Renal cortex interstitium (tissue), 15 donors: Measurements from ENCODE around the gene POMP. TPM values are rescaled to one million over a fixed set of nuclear protein-coding genes. Genes with fewer than 3 reads are reported as not detected.

Experiments
- DNase-seq, 11 donors: peaks; one replicate each; pipeline ENCODE4 v3.0.0-alpha.2; 2013; ENCODE audit warnings: low read depth in 9 of 11, low spot score in 4 of 11; ENCODE audit errors: extremely low read depth in 1 of 11
- long read RNA-seq, 16 experiments: transcript quantifications; one replicate each; lab custom pipeline, GENCODE V29; 2026
- polyA plus RNA-seq, 3 donors: library from polyadenylated mRNA; unstranded; fragments of 120-200 nt; gene quantifications; one replicate each; pipeline ENCODE4 v1.2.1, GENCODE V29; 2013; ENCODE audit not compliant: insufficient read length in 3 of 3

The POMP gene
- 100 to 1,000 TPM in 1 of 3 donors, 10 to 100 TPM in 2; 76.1 to 111 (median 91.2) TPM for polyA plus RNA-seq
- long read RNA-seq, donor 1, transcript POMP-201 (6 exons, 1,330 nt) = major isoform, 87 of 104 reads
- long read RNA-seq, donor 1, partial matches to known transcripts = 17 of 104 reads
- long read RNA-seq, donor 1, other reads (novel, unspliced or antisense) = 0 of 104 reads
- long read RNA-seq, donor 2, transcript POMP-201 (6 exons, 1,330 nt) = major isoform, 100 of 130 reads
- long read RNA-seq, donor 2, partial matches to known transcripts = 25 of 130 reads
- long read RNA-seq, donor 2, other reads (novel, unspliced or antisense) = 5 of 130 reads
- long read RNA-seq, donor 3, transcript POMP-201 (6 exons, 1,330 nt) = major isoform, 175 of 197 reads
- long read RNA-seq, donor 3, partial matches to known transcripts = 22 of 197 reads
- long read RNA-seq, donor 3, other reads (novel, unspliced or antisense) = 0 of 197 reads
- long read RNA-seq, donor 4, transcript POMP-201 (6 exons, 1,330 nt) = major isoform, 113 of 125 reads
- long read RNA-seq, donor 4, partial matches to known transcripts = 12 of 125 reads
- long read RNA-seq, donor 4, other reads (novel, unspliced or antisense) = 0 of 125 reads
- long read RNA-seq, donor 5 = 0 reads
- long read RNA-seq, donor 6, transcript POMP-201 (6 exons, 1,330 nt) = major isoform, 109 of 127 reads
- long read RNA-seq, donor 6, partial matches to known transcripts = 18 of 127 reads
- long read RNA-seq, donor 6, other reads (novel, unspliced or antisense) = 0 of 127 reads
- long read RNA-seq, donor 7, transcript POMP-201 (6 exons, 1,330 nt) = major isoform, 181 of 224 reads
- long read RNA-seq, donor 7, partial matches to known transcripts = 35 of 224 reads
- long read RNA-seq, donor 7, other reads (novel, unspliced or antisense) = 7 of 224 reads
- long read RNA-seq, donor 8, transcript POMP-201 (6 exons, 1,330 nt) = major isoform, 250 of 335 reads
- long read RNA-seq, donor 8, partial matches to known transcripts = 74 of 335 reads
- long read RNA-seq, donor 8, other reads (novel, unspliced or antisense) = 11 of 335 reads
- long read RNA-seq, donor 9, transcript POMP-201 (6 exons, 1,330 nt) = major isoform, 119 of 149 reads
- long read RNA-seq, donor 9, partial matches to known transcripts = 30 of 149 reads
- long read RNA-seq, donor 9, other reads (novel, unspliced or antisense) = 0 of 149 reads
- long read RNA-seq, donor 10, transcript POMP-201 (6 exons, 1,330 nt) = major isoform, 143 of 177 reads
- long read RNA-seq, donor 10, partial matches to known transcripts = 29 of 177 reads
- long read RNA-seq, donor 10, other reads (novel, unspliced or antisense) = 5 of 177 reads
- long read RNA-seq, donor 11, transcript POMP-201 (6 exons, 1,330 nt) = major isoform, 98 of 113 reads
- long read RNA-seq, donor 11, partial matches to known transcripts = 15 of 113 reads
- long read RNA-seq, donor 11, other reads (novel, unspliced or antisense) = 0 of 113 reads
- long read RNA-seq, donor 12, transcript POMP-201 (6 exons, 1,330 nt) = major isoform, 56 of 66 reads
- long read RNA-seq, donor 12, partial matches to known transcripts = 10 of 66 reads
- long read RNA-seq, donor 12, other reads (novel, unspliced or antisense) = 0 of 66 reads
- long read RNA-seq, donor 13 = 0 reads
- long read RNA-seq, donor 14, transcript POMP-201 (6 exons, 1,330 nt) = major isoform, 125 of 144 reads
- long read RNA-seq, donor 14, partial matches to known transcripts = 19 of 144 reads
- long read RNA-seq, donor 14, other reads (novel, unspliced or antisense) = 0 of 144 reads
- long read RNA-seq, donor 15, transcript POMP-201 (6 exons, 1,330 nt) = major isoform, 47 of 55 reads
- long read RNA-seq, donor 15, partial matches to known transcripts = 8 of 55 reads
- long read RNA-seq, donor 15, other reads (novel, unspliced or antisense) = 0 of 55 reads
- long read RNA-seq, donor 16, transcript POMP-201 (6 exons, 1,330 nt) = major isoform, 269 of 320 reads
- long read RNA-seq, donor 16, partial matches to known transcripts = 46 of 320 reads
- long read RNA-seq, donor 16, other reads (novel, unspliced or antisense) = 5 of 320 reads

GRCh38 chr13:28658796-28659620 is at the start of gene POMP:
Gene POMP (plus strand): TSS chr13:28659130. CDS start chr13:28659185, 55 bp downstream.
- peak; percentile 76 to 90 (median 87) for DNase-seq

DNA sequence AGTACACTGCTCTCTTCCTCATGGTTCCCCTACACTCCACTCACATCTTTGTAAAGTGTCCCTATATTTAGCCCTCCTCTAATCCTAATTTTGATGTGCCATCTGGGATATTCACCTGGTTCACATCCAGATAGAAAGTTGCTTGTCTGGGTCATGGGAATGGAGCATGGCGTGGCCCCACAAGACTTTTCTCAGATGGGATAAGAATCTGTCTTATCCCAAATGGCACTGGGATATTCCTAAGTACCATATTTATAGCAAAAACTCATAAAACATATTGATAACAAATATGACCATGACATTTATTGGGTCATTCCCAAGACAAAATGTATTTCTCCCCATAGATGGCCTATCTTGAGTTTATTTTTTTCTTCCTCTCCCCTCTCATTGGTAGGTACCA is 49.5 kb upstream of the POMP start:
- DNase-seq = no peak

GRCh38 chr13:28609926-28610325 is 49.0 kb upstream of the POMP start:
- DNase-seq = no peak

DNA sequence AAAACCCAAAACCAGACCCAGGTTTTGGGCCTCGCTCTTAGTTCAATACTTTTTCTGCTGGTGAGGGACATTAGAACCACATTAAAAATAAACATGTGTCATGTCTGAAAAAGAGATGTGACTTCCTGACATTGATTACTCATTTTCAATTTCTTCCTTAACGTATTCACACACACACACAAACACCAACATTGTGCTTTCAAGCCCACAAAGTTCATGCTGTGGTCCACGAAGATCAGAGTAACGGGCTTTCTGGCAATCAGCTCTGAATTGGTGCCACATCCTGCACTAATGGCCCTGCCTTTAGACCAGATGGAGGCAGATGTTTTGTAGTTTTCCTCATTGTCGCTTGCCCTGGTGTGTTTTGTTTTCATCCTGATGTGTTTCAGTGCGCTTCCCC is 47.9 kb upstream of the POMP start:
- DNase-seq = no peak

GRCh38 chr13:28611654-28612131 is 47.2 kb upstream of the POMP start:
- no peak for DNase-seq

DNA sequence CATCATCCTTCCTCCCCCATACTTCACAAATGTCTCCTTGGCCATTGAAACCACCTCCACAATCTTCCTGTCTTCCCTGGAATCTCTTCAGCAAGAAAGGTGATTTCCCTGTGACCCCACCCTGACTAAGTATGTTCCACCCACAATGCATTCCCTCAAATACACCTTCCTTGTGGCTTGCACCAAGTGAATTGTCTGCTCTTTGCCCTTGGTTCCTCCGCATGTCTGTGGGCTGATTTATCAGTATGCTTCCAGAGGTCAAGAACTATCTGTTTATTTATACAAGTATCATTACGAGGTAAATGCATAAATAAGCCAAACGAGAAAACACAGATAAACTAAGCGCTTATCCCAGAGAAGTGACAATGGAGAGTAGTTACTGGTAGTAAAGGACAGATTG is 45.4 kb upstream of the POMP start:
- DNase-seq = no peak

DNA sequence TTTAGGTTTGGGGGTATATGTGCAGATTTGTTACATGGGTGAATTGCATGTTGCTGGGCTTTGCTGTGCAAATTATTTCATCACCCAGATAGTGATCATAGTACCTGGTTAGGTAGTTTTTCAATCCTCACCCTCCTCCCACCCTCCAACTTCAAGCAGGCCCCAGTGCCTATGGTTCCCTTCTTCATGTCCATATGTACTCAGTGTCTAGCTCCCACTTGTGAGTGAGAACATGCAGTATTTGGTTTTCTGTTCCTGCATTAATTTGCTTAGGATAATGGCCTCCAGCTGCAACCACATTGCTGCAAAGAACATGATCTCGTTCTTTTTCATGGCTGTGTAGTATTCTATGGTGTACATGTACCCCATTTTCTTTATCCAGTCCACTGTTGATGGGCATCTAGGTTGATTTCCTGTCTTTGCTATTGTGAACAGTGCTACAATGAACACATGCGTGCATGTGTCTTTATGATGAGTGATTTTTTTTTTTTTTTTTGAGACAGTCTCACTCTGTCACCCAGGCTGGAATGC is 42.9 kb upstream of the POMP start:
- no peak for DNase-seq

GRCh38 chr13:28618230-28618994 is 40.5 kb upstream of the POMP start:
- DNase-seq = no peak

DNA sequence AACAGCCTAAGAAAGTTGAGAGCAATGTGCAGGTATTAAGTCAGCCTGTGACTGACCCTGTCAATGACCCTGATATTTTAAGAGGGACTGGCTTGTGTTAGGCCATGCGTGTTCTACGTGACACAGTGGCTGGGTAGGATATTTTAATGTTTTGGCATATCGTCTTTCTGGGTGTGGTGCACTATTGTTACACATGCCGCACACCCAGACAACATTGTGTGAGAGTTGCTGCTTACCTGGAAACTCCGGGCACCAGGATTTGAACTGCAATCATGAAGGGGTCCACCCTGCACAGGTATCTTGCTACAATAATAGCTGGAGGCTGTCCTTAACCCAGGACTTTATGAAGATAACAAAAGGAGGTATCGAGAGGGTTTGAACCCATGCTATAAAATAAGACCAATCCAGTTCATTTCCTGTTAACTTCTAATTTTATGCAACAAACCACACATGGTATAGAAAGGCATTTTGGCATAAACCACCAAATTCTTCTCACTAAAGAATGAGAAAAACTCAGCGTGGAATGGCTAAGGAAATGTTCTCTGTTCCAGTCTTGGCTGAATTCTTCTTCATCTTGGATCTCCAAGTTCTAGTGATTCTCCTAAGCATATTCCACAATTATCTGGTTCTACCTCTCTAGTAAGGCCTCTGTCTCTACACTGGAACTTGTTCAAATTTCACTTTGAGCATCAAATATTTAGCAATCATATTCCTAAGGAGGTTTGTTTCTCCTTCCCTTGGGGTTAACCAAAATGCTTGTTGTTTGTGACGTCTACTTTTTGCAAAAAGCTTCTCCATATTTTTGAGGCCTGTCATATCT is 38.7 kb upstream of the POMP start:
- no peak for DNase-seq

DNA sequence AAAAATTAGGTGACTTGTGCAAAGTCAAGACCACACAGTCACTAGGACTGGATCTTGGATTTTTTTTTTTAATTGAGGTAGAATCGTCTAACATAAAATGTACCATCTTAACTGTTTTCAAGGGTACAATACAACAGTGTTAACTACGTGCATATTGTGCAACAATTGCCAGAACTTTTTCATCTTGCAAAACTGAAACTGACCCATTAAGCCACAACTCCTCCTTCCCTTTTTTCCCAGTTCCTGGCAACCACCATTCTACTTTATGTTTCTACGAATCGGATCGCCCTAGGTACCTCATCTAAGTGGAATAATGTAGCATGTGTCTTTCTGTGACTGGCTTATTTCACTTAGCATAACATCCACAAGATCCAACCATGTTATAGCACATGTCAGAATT is 37.5 kb upstream of the POMP start:
- no peak for DNase-seq

GRCh38 chr13:28622286-28622685 is 36.6 kb upstream of the POMP start:
- DNase-seq = no peak

- no peak for DNase-seq
Measured at GRCh38 chr13:28623782-28624706, 34.9 kb upstream of the POMP start.

DNA sequence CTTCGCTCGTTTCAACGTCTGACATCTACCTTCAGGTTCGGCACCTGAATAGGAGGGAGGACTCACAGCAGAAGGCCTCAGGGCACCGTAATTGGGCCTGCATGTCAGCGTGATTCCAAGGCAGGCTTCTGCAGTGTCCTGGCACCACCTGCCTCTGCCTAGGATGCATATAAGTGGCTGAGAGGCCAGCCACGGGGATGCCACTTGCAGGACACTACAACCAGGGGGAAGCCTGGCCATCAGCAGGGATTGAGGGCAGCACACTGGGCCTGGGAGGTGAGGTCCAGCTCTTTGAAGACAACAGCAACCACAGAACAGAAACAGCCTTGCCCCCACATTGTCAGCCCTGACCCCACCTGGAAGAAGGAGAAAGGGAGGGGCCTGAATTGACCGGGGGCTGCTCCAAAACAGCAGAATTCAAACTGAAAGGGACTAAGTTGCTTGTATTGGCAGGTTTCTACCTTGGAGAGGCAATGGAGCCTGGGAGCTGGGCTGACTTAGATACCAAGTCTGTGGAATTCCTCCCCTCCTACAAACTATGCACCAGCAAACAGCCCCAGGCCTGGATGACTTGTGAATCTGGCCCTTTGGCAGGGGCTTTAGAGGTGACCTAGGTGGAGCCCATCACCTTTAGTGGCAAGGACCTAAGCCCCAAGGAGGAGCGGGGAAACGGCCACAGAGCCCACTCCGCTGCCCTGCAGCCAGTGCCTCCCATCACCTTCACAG is 34.1 kb upstream of the POMP start:
- no peak for DNase-seq
